ENCODE data around the gene CHRNB2. TPM values are rescaled to one million over a fixed set of nuclear protein-coding genes. Genes with fewer than 3 reads are reported as not detected.
"Not testable (repeated sequence)": the region's sequence is repeated elsewhere in the genome, so short reads cannot be mapped to it uniquely, and the experiment has no call there.

Gene CHRNB2
- total and polyA plus RNA-seq, 10 donors, result 0.03 to 0.32 (median 0.18) TPM; not detected in 7

GRCh38 chr1:154521695-154522094 lies 45.9 kb upstream of the CHRNB2 start:
- Histone ChIP-seq H3K4me3 (no peak overlapping the region), H3K27me3 (replicated peaks in 1 of 7) (no peaks in the 10 kb centered on the region), H3K4me1 (peaks cover 3 to 29% (median 10%) of the 10 kb centered on the region in 6 donors), H3K27ac (no peak overlapping the region), H3K36me3 (no peaks in the 10 kb centered on the region), H3K9me3 (no peaks in the 10 kb centered on the region)
- DNase-seq, result peak; percentile 4
- intact Hi-C loops (cut with DNase I; ENCODE audit: low total_unique reads), result no loop called here
- TF ChIP-seq CTCF (IDR thresholded peaks at IDR 0.05 in 8 of 11, conservative IDR thresholded peaks at IDR 0.05 in 3 of 11) (no peak), POLR2AphosphoS5 (IDR thresholded peaks at IDR 0.05) (no peak), POLR2A (IDR thresholded peaks at IDR 0.05) (no peak)
- WGBS, 5 donors, result 58 to 76% (median 66%) methylated on average over 3 of the region's 3 CpGs

GRCh38 chr1:154524881-154525280 lies 42.7 kb upstream of the CHRNB2 start:
- no peaks in the 10 kb centered on the region for H3K27me3 ChIP-seq (replicated peaks in 1 of 7)
- peak overlapping the region in 4 of 8 donors; percentile 1 to 27 (median 8) for H3K27ac ChIP-seq
- no peak for TF ChIP-seq CTCF (IDR thresholded peaks at IDR 0.05 in 8 of 11, conservative IDR thresholded peaks at IDR 0.05 in 3 of 11)
- TF ChIP-seq POLR2AphosphoS5 (IDR thresholded peaks at IDR 0.05), result peak in 1 of 3 donors; percentile 22
- TF ChIP-seq POLR2A (IDR thresholded peaks at IDR 0.05), result no peak
- no peak overlapping the region for H3K4me3 ChIP-seq
- intact Hi-C loops (cut with DNase I; ENCODE audit: low total_unique reads), result no loop called here
- no peaks in the 10 kb centered on the region for H3K9me3 ChIP-seq
- peak; percentile 10 for DNase-seq
- no peaks in the 10 kb centered on the region for H3K36me3 ChIP-seq
- peaks cover 3 to 23% (median 6%) of the 10 kb centered on the region in 6 donors for H3K4me1 ChIP-seq

DNA sequence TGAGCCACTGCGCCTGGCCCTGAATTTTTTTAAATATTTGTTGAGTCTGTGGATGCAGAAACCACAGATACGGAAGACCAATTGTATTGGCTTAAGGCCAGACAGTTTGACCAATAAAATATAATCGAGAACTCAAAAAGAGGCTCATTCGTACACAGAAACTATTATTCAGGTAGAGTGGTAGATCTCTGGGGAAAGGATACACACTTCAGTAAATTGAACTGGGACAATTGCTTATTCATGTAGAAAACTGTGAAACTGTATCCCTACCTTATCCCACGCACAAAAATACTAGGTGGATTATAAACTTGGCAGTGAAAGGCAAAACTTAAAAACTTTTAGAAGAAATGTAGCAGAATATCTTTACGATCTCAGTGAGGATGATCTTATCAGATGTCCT lies 40.4 kb upstream of the CHRNB2 start:
- WGBS, 5 donors, result 77 to 88% (median 82%) methylated on average over 6 of the region's 6 CpGs
- H3K9me3 ChIP-seq, result no peaks in the 10 kb centered on the region
- no peak overlapping the region for H3K4me3 ChIP-seq
- H3K27ac ChIP-seq, result no peak overlapping the region
- TF ChIP-seq CTCF (IDR thresholded peaks at IDR 0.05 in 8 of 11, conservative IDR thresholded peaks at IDR 0.05 in 3 of 11), result no peak
- TF ChIP-seq POLR2A (IDR thresholded peaks at IDR 0.05), result no peak
- TF ChIP-seq POLR2AphosphoS5 (IDR thresholded peaks at IDR 0.05), result no peak
- no peak for DNase-seq
- intact Hi-C loops (cut with DNase I; ENCODE audit: low total_unique reads), result no loop called here
- peaks cover 0 to 4% (median 0%) of the 10 kb centered on the region in 6 donors for H3K4me1 ChIP-seq
- H3K27me3 ChIP-seq (replicated peaks in 1 of 7), result no peaks in the 10 kb centered on the region
- H3K36me3 ChIP-seq, result no peaks in the 10 kb centered on the region

GRCh38 chr1:154529308-154529707 lies 38.3 kb upstream of the CHRNB2 start:
- no peaks in the 10 kb centered on the region for H3K27me3 ChIP-seq (replicated peaks in 1 of 7)
- H3K4me1 ChIP-seq, result peaks cover 0 to 4% (median 0%) of the 10 kb centered on the region in 6 donors
- WGBS, 5 donors, result 86 to 98% (median 92%) methylated on average over 6 of the region's 6 CpGs
- no peak for DNase-seq
- no peaks in the 10 kb centered on the region for H3K9me3 ChIP-seq
- no peak overlapping the region for H3K4me3 ChIP-seq
- H3K36me3 ChIP-seq, result no peaks in the 10 kb centered on the region
- H3K27ac ChIP-seq, result no peak overlapping the region
- intact Hi-C loops (cut with DNase I; ENCODE audit: low total_unique reads), result no loop called here
- TF ChIP-seq CTCF (IDR thresholded peaks at IDR 0.05 in 8 of 11, conservative IDR thresholded peaks at IDR 0.05 in 3 of 11) (no peak), POLR2A (IDR thresholded peaks at IDR 0.05) (no peak), POLR2AphosphoS5 (IDR thresholded peaks at IDR 0.05) (no peak)

GRCh38 chr1:154531950-154532349 lies 35.6 kb upstream of the CHRNB2 start:
- DNase-seq; H3K4me1 ChIP-seq; H3K27ac ChIP-seq; H3K4me3 ChIP-seq; H3K36me3 ChIP-seq; H3K27me3 ChIP-seq (replicated peaks in 1 of 7); H3K9me3 ChIP-seq; intact Hi-C loops (cut with DNase I; ENCODE audit: low total_unique reads): not testable (repeated sequence)
- WGBS, 5 donors, result 87 to 97% (median 96%) methylated on average over 7 to 13 of the region's 13 CpGs

All from spleen (tissue), 11 donors.